Upper lobe of left lung (tissue), 4 donors: Measurements from ENCODE around the gene KERA.

Experiments
- POLR2A ChIP-seq, 4 donors: fragments of 450-650 bp; IDR thresholded peaks; one replicate each; pipeline ENCODE4 v1.5.1; 2016 to 2017; ENCODE audit warnings: antibody characterized with exemption in 4 of 4, mild to moderate bottlenecking in 2 of 4
- POLR2AphosphoS5 ChIP-seq, 2 donors: sonication (generic); formaldehyde crosslinking; IDR thresholded peaks; one replicate each; pipeline ENCODE4 v1.5.1; 2017; ENCODE audit warnings: antibody characterized with exemption in 2 of 2
- TF ChIP-seq, protein P1 (sequence below), 6 experiments: fragments of 450-650 bp in 4 of 6; fragments of 200-600 bp in 2 of 6; sonication (generic) in 2 of 6; IDR thresholded peaks; one replicate each; pipeline ENCODE4 v1.5.1; 2016 to 2019; ENCODE audit warnings: antibody characterized with exemption in 6 of 6

- TF ChIP-seq, protein P1, sequence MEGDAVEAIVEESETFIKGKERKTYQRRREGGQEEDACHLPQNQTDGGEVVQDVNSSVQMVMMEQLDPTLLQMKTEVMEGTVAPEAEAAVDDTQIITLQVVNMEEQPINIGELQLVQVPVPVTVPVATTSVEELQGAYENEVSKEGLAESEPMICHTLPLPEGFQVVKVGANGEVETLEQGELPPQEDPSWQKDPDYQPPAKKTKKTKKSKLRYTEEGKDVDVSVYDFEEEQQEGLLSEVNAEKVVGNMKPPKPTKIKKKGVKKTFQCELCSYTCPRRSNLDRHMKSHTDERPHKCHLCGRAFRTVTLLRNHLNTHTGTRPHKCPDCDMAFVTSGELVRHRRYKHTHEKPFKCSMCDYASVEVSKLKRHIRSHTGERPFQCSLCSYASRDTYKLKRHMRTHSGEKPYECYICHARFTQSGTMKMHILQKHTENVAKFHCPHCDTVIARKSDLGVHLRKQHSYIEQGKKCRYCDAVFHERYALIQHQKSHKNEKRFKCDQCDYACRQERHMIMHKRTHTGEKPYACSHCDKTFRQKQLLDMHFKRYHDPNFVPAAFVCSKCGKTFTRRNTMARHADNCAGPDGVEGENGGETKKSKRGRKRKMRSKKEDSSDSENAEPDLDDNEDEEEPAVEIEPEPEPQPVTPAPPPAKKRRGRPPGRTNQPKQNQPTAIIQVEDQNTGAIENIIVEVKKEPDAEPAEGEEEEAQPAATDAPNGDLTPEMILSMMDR (IDR thresholded peaks at IDR 0.05) = no peak
- no peak for TF ChIP-seq POLR2A (IDR thresholded peaks at IDR 0.05)
- no peak for TF ChIP-seq POLR2AphosphoS5 (IDR thresholded peaks at IDR 0.05)
Observed at GRCh38 chr12:91040096-91040755, 17.6 kb downstream of the KERA start.
